ACC112 (cell line): ENCODE measurements around the gene ECSIT.

Source experiments
- H2AFZ ChIP-seq: fragments of 200-600 bp; sonication (generic); one replicate; pipeline ENCODE4 v1.6.0; 2017; ENCODE audit warnings: antibody characterized with exemption, low read length; ENCODE audit not compliant: unreplicated experiment
- H3K27ac ChIP-seq: fragments of 200-600 bp; sonication (generic); 2 replicates; pipeline ENCODE4 v1.5.1; 2014; ENCODE audit warnings: low read depth, mild to moderate bottlenecking, antibody characterized with exemption, low read length, moderate library complexity
- H3K27me3 ChIP-seq: fragments of 200-600 bp; sonication (generic); 2 replicates; pipeline ENCODE4 v1.6.1; 2014; ENCODE audit warnings: mild to moderate bottlenecking, antibody characterized with exemption, low read length, moderate library complexity, mixed read lengths; ENCODE audit not compliant: insufficient read depth
- H3K36me3 ChIP-seq: fragments of 200-600 bp; sonication (generic); 2 replicates; pipeline ENCODE4 v1.6.1; 2016; ENCODE audit warnings: mild to moderate bottlenecking, antibody characterized with exemption, low read length, moderate library complexity, mixed read lengths; ENCODE audit not compliant: insufficient read depth
- H3K4me1 ChIP-seq: fragments of 200-600 bp; sonication (generic); one replicate; pipeline ENCODE4 v1.6.1; 2016; ENCODE audit warnings: low read length, mixed read lengths; ENCODE audit not compliant: insufficient read depth, unreplicated experiment, control insufficient read depth
- H3K4me3 ChIP-seq: fragments of 200-600 bp; sonication (generic); 2 replicates; pipeline ENCODE4 v1.5.1; 2014; ENCODE audit warnings: mild to moderate bottlenecking, low read depth, low read length
- H3K79me2 ChIP-seq: fragments of 200-600 bp; sonication (generic); one replicate; pipeline ENCODE4 v1.6.0; 2016; ENCODE audit warnings: low read length; ENCODE audit not compliant: control insufficient read depth, unreplicated experiment, insufficient read depth

Gene ECSIT

DNA sequence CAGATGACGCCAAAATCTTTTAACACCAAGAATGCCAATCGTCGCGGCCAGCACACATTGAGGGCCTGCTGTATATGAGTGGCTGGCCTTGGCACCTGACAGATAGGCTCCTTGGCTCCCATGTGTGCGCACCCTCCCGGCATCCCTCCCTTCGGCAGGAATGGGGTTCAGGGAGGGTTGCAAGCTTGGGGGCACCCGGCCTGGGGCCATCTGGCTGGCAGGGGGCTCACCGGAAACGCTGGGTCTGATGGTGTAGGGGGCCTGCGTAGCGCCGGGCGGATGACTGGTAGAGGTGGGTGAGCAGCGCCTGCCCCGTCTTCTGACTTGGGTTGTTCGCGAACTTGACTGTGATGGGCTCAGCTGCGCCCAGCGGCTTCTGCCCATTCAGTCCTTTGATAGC is 71.1 kb downstream of the ECSIT start:
- H3K4me3 ChIP-seq = no peak overlapping the region
- no peaks in the 10 kb centered on the region for H3K27me3 ChIP-seq
- H3K27ac ChIP-seq = no peak overlapping the region
- H2AFZ ChIP-seq = no peak overlapping the region
- no peaks in the 10 kb centered on the region for H3K79me2 ChIP-seq
- no peaks in the 10 kb centered on the region for H3K4me1 ChIP-seq
- H3K36me3 ChIP-seq = no peaks in the 10 kb centered on the region

- Histone ChIP-seq H3K4me1 (no peaks in the 10 kb centered on the region), H3K27ac (no peak overlapping the region), H3K27me3 (no peaks in the 10 kb centered on the region), H2AFZ (no peak overlapping the region), H3K79me2 (no peaks in the 10 kb centered on the region), H3K4me3 (no peak overlapping the region), H3K36me3 (no peaks in the 10 kb centered on the region)
These were observed 71.8 kb downstream of the ECSIT start for GRCh38 chr19:11457115-11457514.

DNA sequence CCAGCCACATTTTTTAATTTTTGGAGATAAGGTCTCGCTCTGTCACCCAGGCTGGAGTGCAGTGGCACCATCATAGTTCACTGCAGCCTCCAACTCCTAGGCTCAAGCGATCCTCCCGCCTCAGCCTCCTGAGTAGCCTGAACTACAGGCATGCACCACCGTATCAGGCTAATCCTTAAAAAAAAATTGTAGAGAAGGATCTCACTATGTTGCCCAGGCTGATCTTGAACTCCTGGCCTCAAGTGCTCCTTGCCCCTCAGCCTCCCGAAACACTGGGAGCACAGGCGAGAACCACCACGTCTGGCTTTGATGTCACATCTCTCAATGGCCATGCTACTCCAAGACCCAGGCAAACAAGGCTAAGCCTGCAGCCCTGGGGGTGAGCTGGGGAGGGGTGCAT is 72.3 kb downstream of the ECSIT start:
- Histone ChIP-seq H3K27ac (no peak overlapping the region), H3K27me3 (no peaks in the 10 kb centered on the region), H3K36me3 (no peaks in the 10 kb centered on the region), H3K4me3 (no peak overlapping the region), H3K79me2 (no peaks in the 10 kb centered on the region), H2AFZ (no peak overlapping the region), H3K4me1 (no peaks in the 10 kb centered on the region)
